CD4-positive, alpha-beta T cell treated with Interleukin-6 for 4 hours (primary cell): ENCODE results near the gene LTBP2.

ENCODE experiments used
- DNase-seq: peaks from one replicate; pipeline ENCODE4 v3.0.0-alpha.2; 2020; ENCODE audit warnings: mixed read lengths

Gene LTBP2

DNA sequence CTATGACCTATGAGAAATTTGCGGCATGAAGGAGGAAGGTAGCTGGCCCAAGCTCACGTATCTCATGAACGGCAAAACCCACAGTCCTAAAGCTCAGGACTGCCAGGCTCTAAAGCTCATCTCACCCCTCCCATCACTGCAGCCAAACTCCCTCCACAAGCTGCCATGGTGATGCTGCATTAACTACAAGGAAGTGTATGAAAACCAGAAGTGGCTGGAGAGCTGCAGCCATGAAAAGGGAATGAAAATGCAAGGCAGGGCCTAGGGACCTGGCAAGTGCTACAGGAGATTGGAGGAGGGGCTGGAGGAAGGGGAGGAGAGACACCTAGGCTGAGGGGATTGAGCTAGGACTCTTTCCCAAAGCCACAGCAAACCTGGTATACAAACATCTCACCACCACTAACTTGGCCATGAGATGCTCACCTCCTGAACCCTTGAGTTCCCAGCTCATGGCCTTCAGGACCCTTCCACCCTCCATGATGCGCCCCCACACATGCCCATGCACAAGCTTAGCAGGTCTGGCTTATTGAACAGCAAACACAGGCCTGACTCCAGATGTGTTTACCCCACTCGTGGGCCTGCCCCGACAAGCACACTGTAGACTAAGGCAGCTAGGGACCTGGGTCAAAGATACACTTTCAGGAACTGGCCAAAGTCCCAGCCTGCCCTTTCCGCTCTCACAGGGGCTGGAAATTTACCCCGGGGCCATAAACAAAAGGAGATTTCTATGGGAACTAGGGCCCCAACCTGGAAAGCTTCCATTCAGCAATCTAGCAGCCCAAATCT lies 42.0 kb downstream of the LTBP2 start:
- no peak for DNase-seq

DNA sequence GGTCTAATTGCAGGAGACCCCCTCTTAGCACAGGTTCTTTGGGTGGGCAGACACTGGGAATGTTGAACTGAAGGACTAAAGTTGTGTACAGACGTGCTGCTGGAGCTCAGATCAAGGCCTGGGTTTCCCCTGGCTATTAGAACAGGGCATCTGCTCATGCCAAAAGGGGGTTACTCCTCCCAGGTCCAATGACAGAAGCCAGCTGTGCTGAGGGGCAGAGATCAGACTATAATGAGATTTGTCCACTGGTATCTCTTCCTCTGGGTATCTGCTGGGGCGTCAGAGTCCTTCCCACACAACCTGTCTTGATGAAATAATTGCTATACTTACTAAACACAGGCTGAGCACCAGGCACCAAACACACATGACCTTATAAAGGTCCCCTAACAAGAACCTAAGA lies 42.6 kb downstream of the LTBP2 start:
- DNase-seq = no peak

DNA sequence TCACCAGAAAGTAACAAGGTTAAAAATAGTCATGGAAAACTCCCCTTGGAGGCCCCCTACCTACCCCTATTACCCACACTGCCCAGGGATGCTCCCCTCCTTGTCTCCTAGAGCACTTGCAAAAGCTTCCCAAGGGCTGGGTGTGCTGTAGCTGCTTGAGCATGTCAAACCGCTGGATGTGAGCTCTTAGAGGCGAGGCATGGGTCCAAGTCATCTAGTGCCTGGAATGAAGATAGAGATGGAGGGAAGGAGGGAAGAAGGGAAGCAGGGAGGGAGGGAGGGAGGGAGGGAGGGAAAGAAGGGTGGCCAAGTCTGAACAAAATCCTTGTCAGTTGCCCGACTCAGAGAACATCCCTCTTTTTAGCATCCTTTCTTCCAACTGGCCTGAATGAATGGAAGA lies 43.1 kb downstream of the LTBP2 start:
- DNase-seq = no peak

DNA sequence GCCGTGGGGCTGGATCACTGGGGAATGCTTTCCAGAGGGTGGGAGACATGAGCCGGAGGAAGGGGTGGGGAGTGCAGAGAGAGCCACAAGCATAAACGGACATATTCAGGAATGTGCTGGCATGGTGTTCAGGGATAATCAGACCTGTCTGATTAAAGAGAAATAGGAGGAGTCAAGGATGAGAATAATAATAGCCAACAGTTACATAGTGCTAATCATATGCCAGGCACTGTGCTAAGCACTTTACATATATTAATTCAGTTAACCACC lies 43.7 kb downstream of the LTBP2 start:
- DNase-seq = no peak

DNA sequence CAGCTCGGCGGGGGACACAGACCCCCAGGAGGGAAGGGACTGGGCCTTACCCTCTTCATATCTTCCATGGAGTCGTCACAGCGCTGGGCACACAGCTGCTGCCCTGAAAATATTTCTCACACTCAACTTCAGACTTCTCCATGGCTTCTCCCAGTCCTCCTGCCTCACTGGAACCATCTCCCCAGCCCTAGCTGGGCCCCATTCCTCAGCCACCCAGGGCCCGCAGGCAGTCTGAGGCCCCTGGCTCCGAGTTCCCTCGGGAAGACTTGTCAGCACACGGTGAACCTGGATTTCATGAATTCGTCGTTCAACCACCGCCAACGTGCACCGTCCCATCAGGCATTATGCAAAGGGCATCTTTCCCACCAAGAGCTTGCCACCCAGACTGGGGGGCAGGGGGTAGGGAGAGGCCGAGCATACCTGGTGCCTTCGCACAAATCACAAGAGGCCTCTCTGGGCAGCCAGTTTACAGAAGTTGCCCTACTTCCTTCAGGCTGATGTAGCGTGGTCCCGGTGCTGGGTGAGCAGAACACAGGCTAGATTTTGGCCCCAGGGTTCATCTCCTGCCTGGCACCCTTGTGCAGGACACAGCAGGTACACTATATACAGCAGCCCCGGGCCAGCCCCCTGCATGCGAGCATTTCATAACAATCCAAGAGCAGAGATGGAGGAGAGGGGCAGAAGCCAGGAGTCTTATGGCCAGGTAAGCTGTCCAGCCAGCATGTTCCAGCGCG lies 44.2 kb downstream of the LTBP2 start:
- no peak for DNase-seq

DNA sequence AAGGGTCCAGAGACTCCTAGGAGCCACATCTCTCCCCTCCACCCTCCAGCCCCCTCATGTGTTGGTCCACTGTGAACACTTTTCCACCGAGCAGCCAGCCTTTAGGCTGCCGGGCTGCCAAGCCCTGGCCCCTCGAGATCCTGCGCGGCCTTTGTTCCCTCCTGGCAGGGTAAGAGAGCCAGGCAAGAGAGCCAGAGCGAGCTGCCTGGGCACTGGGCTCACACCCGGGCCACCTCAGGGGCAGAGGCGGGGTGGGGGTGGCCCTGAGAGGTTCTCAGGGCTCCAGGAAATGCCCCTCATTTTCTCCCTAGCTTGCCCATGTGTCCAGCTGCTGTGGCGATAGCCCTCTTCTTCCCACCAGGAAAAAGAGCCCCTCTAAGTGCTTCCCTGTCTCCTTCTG lies 44.8 kb downstream of the LTBP2 start:
- DNase-seq = no peak

DNA sequence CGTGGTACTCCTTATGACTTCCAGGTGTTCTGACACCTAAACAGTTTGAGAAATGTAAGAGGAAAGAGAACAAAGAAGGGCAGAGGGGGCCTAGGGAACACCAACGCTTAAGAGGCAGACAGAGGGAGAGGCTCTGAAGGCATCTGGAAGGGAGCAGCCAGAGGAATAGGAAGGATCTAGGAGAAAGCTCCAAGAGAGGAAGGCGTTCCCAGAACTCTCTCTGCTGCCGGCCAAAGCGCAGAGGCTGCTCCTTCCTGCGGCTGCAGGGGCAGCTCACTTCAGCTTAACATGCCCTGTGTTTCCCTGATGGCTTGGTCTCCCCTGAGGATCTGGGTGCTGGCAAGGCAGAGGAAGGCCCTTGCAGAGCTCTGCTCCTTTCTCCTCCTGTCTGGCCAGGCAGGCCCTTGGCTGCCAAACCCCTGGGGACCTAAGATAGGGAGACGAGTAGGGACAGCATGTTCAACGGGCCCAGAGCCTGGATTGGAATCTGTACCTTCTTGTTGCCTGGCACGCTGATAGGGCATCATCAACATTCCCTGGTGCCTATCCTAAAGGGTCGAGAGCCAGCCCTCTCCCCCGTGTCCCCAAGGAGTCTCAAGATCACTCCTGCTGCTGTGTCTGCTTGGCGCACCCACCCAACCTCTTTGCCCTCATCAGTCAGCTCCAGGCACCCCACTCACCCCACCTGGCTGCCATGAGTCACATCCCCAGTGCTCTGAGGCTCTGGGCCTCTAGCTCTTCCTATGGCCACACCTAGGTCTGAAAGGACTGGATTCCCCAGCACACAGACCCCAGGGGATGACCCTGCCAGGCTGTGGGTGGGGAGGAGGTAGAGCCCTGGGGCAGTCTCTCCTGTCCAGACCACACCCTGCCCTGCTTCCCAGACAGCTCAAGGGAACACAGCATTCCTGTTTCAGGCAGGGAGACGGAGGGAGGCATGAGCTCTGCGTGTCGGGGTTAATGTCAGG lies 45.6 kb downstream of the LTBP2 start:
- DNase-seq = no peak

DNA sequence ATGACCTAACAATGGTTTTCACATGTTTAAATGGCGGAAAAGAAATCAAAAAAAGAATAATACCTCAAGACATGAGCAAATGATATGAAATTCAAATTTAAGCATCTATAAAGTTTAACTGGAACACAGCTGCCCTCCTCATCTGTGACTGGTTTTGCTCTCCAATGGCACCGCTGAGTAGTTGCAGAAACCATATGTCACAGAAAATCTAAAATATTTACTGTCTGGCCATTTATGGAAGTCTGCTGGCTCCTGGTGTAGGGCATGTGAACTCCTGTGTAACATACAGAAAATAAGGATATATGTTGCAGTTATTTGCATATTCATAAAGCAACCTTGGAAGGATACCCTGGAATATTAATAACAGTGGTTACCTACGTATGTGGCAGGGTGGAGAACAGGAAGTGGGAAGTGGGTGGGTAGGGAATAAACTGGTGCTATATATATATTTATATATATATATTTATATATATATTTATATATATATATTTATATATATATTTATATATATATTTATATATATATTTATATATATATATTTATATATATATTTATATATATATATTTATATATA lies 48.4 kb downstream of the LTBP2 start:
- DNase-seq = no peak

DNA sequence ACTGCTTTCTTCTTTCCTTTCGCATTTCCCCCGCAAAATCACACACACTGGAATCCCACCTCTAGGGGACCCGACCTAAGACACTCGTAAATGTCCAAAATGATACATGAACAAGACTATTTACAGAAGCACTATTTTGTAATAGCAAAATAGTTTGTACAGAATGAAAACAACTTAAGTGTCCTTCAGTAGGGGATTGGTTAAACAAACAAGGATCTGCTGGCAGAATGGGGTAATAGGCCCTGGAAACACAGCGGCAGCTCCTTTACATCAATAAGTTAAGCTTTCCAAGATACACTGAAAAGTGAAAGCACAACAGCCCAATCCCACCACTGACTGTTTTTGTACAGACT lies 48.8 kb downstream of the LTBP2 start:
- DNase-seq = no peak

DNA sequence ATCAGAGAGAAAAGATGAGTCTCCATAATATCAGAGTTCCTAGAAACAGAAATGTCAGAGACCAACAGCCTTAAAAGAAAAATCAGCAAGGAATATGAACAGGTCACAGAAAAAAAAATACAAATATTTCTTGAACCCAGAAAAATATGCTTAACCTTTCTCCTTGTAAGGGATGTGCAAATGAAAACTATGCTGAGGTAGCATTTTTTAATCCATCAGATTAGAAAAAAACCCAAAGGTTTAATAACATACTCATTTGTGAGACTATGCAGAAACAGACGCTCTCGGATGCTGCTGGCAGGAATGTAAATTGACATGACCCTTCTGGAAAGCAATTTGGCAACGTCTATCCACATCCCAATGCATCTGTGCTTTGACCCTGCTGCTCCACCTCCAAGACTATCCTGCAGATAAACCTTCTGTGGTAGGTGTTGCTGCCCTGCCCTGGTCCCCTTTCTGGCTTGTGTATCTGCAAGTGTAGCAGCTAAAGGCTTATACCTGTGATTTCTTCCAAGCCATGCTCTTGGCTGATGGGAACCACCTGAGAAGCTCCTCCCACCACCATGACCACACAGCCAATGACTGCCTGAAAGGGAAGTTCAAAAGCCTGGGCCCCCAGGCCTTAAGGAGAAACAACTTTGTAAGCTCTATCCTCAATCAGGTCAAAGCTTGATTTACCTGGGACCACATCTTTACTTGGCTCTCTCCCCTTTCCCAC lies 49.4 kb downstream of the LTBP2 start:
- DNase-seq = no peak

DNA sequence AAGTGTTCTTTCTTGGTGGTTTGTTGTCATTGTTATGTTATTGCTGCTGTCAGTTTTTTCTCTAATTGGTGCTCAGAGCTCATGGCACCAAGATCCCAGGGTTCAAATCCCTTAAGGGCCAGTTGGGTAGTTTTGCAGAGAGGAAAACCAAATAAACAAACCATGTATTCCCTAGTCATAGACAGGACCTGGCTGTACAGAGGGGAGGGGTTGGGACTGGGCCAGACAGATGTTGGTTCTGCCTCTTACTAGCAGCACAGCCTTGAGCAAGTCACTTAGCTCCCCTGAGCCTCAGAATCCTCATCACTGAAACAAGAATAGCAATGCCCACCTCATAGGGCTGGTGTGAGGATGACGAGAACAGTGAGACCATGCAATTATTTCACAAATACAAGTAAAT lies 53.4 kb downstream of the LTBP2 start:
- DNase-seq = no peak

DNA sequence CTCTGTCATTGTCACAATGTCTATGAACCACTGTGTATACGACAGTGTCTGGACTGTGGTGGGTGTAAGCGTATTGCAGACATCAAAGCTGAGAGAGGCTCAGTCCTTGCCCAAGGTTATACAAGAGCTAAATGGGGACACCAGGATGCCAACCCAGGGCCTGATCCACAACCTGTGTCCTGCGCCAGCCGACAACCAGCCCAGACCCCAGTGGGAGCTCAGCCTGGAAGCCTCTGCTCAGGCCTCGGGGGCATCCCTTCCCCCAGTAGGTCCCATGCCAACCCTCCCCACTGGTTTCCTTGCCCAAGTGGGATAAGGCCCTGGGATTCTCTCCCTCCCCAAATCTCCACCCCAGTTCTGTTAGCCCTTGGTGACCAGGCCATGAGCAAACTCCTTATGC lies 54.3 kb downstream of the LTBP2 start:
- DNase-seq = no peak

DNA sequence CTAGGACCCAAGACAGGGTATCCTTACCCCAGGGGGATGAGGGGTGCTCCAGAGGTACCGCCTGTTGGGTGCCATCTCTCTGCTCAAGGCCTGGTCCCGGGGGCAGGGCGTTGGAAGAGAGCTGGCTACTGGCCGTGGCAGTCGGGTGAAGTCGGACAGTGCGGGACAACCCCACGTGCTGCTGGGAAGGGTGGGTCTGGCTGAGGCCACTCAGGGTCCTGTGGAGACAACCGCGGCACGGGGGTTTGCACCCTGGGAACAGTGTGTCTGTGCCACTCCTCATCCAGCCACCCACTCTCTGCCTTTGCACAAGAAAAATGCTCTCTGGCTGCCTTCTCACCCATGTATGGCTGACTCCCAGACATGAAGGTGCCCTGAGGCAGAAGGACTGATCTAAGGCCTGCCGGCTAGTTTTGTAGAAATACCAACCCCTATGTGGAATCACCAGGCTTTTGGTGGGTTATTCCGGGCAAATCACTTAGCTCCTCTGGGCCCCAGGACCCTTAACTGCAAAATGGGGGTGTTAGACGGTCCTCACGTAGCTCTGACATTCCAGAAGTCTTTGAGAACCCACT lies 56.5 kb downstream of the LTBP2 start:
- DNase-seq = no peak

DNA sequence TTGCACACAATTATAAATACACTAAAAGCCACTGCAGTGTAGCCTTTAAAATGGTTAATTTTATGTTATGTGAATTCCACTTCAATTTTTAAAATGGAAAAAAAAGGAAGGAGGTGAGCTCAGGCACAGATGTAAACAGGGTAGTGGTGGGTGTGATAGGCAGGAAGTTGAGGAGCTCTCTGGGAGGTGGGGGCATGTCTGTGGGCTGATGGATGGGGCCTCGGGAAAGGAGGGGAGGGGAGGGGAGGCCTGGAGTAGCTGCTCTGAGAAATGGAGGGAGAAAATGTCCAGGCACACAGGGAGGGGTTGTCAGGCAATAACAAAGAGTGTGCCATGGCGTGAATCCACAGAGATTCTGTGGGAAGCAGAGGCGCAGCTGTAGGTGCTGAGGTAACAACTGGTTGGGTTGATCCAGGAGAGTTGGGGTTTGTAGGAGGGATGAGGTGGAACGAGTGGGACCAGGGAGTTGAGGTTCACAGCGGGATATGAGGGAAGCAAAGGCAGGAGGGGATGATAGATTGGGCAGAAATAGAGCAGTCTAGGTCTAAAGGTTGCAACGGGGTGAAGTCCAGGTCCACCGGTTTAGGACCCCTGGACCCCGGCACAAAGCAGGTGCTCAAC lies 57.2 kb downstream of the LTBP2 start:
- no peak for DNase-seq

DNA sequence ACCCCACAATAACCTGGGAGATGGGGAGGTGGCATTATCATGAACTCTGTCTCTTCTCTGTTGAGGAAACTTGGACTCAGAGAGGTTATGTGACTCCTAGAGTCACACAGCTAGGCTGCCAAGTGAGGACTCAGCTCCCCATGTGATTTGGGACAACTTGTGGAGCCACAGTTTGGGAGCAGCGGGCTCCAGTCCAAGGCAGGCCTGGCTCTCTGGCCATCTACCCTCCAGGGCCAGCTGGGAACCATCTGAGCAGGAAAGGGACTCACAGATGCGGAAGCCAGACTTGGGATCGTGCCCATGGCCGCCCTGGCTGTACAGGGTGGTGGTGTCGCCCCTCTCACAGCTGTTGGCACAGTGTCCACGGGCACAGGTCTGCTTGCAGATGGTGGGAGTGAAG lies 59.4 kb downstream of the LTBP2 start:
- no peak for DNase-seq

DNA sequence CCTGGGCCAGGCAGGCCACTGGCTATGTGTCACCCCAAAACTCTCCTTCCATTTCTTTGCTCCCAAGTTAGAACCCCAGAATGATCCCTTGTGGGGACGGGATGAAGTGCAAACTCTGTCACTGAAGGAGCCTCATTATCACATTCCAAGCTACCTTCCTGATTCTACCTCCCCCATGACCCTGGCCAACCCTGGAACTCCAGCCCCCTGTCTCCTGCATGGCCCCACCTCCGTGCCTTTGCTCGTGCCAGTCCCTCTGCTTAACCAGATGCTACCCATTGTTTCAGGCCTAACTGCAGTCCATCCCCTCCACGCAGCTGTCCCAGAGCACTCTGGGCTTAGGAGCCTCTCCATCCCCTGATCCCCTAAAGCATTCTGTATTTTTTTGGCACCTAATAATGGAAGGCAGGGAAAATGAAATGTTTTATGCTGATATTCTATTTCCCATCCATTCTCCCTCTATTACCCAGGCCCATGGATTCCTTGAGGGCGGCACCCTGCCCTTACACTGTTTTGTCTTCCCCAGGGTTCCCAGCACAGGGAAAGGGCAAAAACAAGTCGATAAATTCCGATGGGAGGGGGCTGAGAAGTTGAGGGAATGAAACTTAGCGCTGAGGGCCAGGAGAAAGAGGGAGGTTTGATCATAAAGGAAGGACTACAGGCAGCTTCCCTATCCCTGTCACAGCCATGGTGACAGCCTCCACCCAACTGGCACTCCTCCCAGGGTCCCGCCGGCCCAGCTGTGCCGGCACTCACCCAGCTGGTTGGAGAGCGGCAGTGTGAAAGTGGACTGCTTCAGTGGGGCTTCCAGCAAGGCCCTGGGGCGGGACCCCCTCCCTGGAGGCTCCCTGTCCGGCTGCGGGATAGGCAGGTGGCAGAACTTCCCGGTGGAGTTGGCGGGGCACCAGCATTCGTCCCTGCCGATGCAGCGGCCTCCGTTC lies 60.3 kb downstream of the LTBP2 start:
- no peak for DNase-seq

DNA sequence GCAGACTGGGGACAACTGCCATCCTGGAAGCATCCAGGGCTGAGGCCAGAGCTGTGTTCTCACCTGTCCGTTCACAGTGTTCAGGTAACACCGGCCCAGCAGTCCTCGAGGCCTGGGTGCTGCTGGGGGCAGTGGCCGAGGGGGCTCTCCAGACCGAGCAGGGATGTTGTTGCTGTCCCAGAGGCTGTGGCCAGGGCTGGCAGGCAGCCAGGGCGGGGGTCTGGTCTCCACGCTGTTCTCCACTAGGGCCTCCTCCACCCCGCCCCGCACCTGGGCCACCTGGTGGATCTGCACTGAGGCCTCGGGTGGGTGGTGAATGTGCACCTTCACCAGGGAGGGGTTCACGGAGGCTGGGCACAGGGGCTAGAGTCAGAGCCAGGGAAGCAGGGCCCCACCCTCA lies 61.0 kb downstream of the LTBP2 start:
- DNase-seq = no peak

DNA sequence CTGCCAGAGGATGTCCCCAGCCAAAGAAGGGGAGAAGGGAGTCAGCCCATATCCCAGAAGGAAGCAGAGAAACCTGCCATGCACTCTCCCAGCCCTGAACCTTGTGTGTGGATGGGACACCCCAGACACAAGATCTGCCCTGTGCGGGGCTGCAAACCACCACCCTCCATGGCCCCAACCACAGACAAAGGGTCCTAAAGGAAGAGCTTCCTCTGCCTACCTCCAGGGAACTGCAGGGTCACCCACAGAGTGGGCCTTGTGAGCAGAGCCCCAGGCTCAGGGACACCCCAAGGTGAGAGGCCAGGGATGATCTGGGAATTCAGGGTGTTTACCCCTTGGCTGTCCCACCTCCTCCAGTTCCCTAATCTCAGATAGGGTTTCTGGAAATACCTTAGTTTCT lies 62.0 kb downstream of the LTBP2 start:
- DNase-seq = no peak

DNA sequence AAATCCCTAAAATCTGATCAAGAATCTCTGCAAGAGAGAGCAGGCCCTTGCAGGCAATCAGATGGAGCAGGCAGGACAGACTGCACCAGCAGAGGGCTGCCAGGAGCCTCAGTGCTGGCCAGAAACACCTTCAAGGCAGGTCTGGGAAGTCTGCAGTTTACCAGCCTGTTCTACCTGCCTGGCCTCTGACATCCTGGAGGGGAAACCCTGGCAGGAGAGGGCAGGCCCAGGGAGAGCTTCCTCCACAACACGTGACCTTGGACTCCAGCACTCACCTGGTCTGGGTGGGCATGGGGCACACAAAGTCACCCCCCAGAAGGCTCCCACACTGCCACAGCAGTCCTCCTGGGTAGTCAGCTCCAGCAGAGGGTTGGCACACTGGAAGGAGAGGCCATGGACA lies 62.4 kb downstream of the LTBP2 start:
- DNase-seq = no peak

DNA sequence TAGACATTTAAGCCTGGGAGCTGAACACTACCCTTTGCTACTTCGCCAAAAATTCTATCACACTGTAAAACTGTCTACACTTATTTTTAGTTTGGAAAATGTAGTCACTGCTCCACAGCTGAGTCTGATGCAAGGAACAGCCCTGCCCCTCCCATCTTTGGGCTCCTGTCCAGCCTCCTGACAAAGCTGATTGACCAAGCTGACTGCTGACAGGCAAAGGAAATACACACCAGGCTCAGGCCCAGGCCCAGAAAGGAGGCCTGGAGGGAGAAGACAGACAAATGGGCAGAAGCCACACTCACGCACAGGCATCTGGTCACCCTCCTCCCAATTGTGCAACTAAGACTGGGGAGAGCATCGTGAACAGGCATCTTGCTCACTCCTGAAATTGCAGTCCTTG lies 63.2 kb downstream of the LTBP2 start:
- no peak for DNase-seq
